NB4 (cell line): ENCODE measurements around the gene SCARB2.

Experiments used
- MYC ChIP-seq: IDR thresholded peaks from 2 replicates; pipeline ENCODE4 v1.6.1; 2011; ENCODE audit warnings: low read depth, low read length
- POLR2A ChIP-seq: IDR thresholded peaks from 2 replicates; pipeline ENCODE4 v1.6.1; 2011; ENCODE audit warnings: mild to moderate bottlenecking; ENCODE audit not compliant: insufficient read length; ENCODE audit errors: extremely low read depth
- TF ChIP-seq, protein P1 (sequence below): IDR thresholded peaks from one replicate; pipeline ENCODE4 v1.5.1; 2012; ENCODE audit warnings: low read depth, low read length
- TF ChIP-seq, protein P2 (sequence below): IDR thresholded peaks from 2 replicates; pipeline ENCODE4 v1.6.1; 2011; ENCODE audit warnings: low read depth, low read length

DNA sequence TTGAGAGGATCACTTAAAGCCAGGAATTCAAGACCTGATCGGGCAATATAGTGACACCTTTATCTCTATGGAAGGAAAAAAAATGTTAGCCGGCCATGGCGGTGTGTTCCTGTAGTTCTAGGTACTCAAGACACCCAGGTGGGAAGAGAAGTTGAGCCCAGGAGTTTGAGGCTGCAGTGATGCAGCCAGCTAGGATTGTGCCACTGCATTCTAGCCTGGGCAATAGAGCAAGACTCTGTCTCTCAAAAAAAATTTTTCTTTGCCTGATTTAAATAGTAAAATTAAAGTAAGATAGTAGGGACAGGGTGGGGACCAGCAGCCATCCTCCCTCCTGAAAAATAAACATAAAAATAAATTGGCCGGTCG is 21.0 kb upstream of the SCARB2 start:
- TF ChIP-seq, protein P1, sequence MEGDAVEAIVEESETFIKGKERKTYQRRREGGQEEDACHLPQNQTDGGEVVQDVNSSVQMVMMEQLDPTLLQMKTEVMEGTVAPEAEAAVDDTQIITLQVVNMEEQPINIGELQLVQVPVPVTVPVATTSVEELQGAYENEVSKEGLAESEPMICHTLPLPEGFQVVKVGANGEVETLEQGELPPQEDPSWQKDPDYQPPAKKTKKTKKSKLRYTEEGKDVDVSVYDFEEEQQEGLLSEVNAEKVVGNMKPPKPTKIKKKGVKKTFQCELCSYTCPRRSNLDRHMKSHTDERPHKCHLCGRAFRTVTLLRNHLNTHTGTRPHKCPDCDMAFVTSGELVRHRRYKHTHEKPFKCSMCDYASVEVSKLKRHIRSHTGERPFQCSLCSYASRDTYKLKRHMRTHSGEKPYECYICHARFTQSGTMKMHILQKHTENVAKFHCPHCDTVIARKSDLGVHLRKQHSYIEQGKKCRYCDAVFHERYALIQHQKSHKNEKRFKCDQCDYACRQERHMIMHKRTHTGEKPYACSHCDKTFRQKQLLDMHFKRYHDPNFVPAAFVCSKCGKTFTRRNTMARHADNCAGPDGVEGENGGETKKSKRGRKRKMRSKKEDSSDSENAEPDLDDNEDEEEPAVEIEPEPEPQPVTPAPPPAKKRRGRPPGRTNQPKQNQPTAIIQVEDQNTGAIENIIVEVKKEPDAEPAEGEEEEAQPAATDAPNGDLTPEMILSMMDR: no peak
- TF ChIP-seq POLR2A (no peak), MYC (no peak)
- TF ChIP-seq, protein P2, sequence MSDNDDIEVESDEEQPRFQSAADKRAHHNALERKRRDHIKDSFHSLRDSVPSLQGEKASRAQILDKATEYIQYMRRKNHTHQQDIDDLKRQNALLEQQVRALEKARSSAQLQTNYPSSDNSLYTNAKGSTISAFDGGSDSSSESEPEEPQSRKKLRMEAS: no peak
